ENCODE measurements around the gene GNAO1. TPM values are rescaled to one million over a fixed set of nuclear protein-coding genes. Genes with fewer than 3 reads are reported as not detected.

The GNAO1 gene
- total and polyA plus RNA-seq, 2 experiments from 2014 or later, result 2.7 to 2.8 TPM

DNA sequence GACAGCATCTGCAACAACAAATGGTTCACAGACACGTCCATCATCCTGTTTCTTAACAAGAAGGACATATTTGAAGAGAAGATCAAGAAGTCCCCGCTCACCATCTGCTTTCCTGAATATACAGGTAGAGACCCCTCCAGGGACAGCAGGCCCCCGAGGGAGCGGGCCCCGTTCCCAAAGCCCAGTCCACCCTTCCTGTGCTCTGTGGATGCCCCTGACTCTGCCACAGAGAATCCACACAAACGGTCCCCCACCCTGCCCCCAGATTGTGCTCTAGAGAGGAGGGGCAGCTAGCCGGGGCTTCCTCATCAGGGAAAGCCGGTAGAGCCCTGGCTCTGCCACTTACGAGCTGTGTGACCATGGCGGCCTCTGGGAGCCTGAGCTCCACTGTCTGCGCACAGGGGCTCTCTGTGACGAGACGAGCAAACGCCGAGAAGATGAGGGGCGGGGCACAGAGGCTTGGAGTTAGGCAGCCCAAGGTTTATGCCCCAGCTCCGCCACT, 149.6 kb downstream of the GNAO1 start:
- Histone ChIP-seq H3K27ac (no peak overlapping the region), H3K36me3 (no peaks in the 10 kb centered on the region), H3K9me3 (ENCODE audit: low read depth) (no peaks in the 10 kb centered on the region), H3K4me3 (no peak overlapping the region), H3K27me3 (no peaks in the 10 kb centered on the region), H3K4me1 (ENCODE audit: low read depth) (peaks cover 5% of the 10 kb centered on the region)
- no peak for DNase-seq (ENCODE audit: low read depth in 1 of 2, low spot score in 1 of 2)
- TF ChIP-seq, protein P1, sequence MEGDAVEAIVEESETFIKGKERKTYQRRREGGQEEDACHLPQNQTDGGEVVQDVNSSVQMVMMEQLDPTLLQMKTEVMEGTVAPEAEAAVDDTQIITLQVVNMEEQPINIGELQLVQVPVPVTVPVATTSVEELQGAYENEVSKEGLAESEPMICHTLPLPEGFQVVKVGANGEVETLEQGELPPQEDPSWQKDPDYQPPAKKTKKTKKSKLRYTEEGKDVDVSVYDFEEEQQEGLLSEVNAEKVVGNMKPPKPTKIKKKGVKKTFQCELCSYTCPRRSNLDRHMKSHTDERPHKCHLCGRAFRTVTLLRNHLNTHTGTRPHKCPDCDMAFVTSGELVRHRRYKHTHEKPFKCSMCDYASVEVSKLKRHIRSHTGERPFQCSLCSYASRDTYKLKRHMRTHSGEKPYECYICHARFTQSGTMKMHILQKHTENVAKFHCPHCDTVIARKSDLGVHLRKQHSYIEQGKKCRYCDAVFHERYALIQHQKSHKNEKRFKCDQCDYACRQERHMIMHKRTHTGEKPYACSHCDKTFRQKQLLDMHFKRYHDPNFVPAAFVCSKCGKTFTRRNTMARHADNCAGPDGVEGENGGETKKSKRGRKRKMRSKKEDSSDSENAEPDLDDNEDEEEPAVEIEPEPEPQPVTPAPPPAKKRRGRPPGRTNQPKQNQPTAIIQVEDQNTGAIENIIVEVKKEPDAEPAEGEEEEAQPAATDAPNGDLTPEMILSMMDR (IDR thresholded peaks at IDR 0.05; ENCODE audit: low read depth, low read length), result no peak

DNA sequence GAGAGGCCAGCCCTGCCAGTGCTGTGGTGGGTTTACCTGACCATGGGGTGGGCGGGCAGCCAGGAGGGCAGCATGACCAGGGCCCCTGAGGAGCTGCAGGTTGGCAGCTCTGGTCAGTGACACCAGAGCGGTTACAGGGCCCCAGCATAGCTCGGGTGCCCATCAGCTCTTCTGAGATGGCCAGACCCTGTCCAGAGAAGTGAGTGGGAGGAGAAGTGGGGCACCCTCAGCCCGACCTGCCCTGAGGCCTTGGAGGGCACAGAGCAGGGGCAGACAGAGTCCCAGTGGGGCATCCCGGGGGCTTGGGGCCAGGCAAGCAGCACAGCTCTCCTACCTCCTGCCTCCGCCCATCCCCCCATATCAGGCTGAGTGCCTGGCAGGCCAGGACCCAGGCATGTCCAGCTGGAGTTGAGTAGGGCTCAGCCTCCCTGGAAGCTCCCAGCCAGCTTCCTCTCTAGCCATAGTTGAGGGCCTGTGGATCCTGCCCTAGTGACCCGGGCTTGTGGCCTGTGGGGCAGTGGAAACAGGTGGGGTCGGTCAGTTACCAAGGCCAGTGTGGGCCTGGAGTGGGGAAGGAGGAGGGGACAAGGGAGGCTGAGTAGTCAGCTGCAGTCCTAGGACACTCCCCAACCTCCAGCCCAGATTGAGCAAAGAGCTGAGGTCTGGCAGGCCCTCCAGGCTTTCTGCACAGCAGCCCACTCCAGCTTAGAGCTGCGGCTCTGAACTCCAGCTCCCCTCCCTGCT, 150.5 kb downstream of the GNAO1 start:
- Histone ChIP-seq H3K27me3 (no peaks in the 10 kb centered on the region), H3K4me3 (no peak overlapping the region), H3K27ac (no peak overlapping the region), H3K9me3 (ENCODE audit: low read depth) (no peaks in the 10 kb centered on the region), H3K36me3 (no peaks in the 10 kb centered on the region), H3K4me1 (ENCODE audit: low read depth) (peaks cover under 1% of the 10 kb centered on the region)
- TF ChIP-seq, protein P1 (IDR thresholded peaks at IDR 0.05; ENCODE audit: low read depth, low read length), result no peak
- DNase-seq (ENCODE audit: low read depth in 1 of 2, low spot score in 1 of 2), result no peak

DNA sequence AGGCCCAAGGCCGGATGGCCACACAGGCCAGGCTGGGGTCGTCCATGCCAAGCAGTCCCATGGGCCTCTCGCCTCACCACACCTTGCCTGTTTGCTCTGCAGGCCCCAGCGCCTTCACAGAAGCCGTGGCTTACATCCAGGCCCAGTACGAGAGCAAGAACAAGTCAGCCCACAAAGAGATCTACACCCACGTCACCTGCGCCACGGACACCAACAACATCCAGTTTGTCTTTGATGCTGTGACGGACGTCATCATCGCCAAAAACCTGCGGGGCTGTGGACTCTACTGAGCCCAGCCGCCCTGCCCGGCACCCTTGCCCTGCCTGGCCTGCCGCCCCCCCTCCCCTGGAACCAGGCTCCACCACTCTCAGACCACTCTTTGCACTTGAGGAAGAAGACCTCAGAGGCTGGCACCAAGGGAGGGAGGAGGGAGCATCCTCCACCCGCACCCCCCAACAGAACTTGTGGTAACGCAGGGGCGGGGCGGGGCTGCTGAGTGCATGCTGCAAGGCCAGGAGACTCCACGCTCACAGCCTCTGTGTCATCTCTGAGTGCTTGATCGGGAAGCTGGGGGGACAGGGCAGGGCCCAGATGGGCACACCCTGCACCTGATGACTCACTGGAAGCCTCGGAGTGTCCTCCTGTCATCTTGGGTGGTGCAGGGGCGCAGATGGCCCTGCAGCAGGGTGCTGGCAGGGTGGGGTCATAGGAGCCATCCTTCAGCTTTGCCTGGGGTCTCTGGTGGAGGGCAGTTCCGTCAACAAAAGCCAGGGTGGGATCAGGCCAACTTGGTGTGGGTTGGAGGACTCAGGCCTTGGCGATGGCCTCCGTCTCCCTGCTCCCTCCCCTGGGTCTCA, 152.6 kb downstream of the GNAO1 start:
- Histone ChIP-seq H3K9me3 (ENCODE audit: low read depth) (no peaks in the 10 kb centered on the region), H3K4me3 (no peak overlapping the region), H3K27ac (no peak overlapping the region), H3K27me3 (no peaks in the 10 kb centered on the region), H3K4me1 (ENCODE audit: low read depth) (no peaks in the 10 kb centered on the region), H3K36me3 (no peaks in the 10 kb centered on the region)
- TF ChIP-seq, protein P1 (IDR thresholded peaks at IDR 0.05; ENCODE audit: low read depth, low read length), result no peak
- DNase-seq (ENCODE audit: low read depth in 1 of 2, low spot score in 1 of 2), result no peak

DNA sequence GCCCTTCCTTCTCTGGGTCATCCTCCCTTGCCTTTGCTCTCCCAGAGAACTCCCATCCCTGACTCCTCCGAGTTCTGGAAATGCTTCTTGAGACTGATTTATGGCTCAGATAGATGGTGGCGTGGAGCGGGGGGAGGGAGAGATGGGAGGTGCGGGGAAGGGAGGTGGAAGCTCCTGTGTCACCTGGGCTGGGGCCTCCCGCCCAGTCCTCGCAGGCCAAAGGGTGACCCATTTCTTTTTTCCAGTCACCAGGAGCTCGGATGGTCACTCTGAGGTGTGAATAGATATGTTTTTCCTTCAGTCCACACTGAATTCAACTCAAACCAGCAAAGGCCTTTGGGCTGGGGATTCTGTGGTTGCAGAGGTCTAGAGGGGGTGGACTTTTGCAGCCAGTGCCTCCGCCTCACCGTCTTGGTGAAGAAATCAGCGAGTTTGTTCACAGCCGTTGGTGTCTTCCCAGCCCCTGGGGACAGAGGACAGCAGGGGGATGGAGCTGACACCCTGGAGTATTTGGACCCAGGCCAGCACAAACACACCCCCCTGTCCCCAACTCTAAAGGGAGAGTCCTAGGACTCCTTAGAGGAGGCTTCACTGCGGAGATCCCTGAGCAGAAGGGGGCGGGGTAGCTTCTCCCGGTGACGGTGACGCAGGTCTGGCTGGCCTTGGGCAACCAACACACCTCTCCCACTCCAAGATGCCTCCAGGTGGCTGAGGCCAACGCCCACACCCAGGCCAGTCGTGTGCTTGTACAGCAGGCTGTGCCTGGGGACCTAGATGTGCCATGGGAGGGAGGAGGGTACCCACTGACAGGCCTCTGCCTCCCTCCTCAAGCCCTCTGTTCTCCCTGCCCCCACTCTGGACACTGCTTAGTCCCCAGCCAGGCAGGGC, 153.5 kb downstream of the GNAO1 start:
- no peaks in the 10 kb centered on the region for H3K9me3 ChIP-seq (ENCODE audit: low read depth)
- DNase-seq (ENCODE audit: low read depth in 1 of 2, low spot score in 1 of 2), result no peak
- no peak overlapping the region for H3K4me3 ChIP-seq
- H3K4me1 ChIP-seq (ENCODE audit: low read depth), result no peaks in the 10 kb centered on the region
- TF ChIP-seq, protein P1 (IDR thresholded peaks at IDR 0.05; ENCODE audit: low read depth, low read length), result no peak
- H3K27me3 ChIP-seq, result no peaks in the 10 kb centered on the region
- no peak overlapping the region for H3K27ac ChIP-seq
- no peaks in the 10 kb centered on the region for H3K36me3 ChIP-seq

DNA sequence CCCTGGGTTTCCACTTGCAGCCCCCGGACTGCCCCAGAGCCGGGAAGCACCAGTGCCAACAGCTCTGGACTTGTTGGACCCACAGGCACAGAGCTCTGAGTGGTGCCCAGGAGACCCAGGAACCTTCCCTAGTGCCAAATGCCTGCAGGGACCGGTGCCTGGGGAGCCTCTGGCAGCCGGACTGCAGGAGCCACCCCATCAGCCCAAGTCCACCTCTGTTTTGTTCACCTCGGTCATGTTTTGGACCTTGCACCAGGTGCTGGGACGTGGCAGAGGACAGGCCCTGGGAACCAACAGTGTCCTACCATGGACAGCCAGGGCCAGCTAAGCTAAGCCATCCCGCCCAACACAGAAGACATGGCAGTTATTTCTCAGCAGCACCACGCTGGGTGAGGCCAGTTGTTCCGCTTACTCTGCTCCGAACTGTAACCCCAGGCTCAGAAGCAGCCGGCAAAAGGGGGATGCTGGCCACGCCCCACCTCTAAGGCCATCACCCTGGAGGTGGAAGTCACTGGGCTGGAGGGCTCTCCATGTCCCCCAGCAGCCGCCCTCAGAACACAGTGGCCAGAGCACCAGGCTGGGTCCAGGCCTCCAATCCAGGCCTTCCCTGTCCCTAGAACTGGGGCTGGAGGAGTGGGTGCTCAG, 154.2 kb downstream of the GNAO1 start:
- no peak for DNase-seq (ENCODE audit: low read depth in 1 of 2, low spot score in 1 of 2)
- no peaks in the 10 kb centered on the region for H3K36me3 ChIP-seq
- H3K4me3 ChIP-seq, result no peak overlapping the region
- H3K27ac ChIP-seq, result no peak overlapping the region
- TF ChIP-seq, protein P1 (IDR thresholded peaks at IDR 0.05; ENCODE audit: low read depth, low read length), result no peak
- H3K9me3 ChIP-seq (ENCODE audit: low read depth), result no peaks in the 10 kb centered on the region
- H3K27me3 ChIP-seq, result no peaks in the 10 kb centered on the region
- H3K4me1 ChIP-seq (ENCODE audit: low read depth), result no peaks in the 10 kb centered on the region

All from cardiac muscle cell (in vitro differentiated cells and primary cell).